Activated effector memory CD4-positive, alpha-beta T cell treated with Interleukin-2 at 50 U/mL for 16 hours (primary cell): ENCODE measurements around the gene ITPR1.
A peak's percentile ranks its signal among the peaks of the same experiment; 100 is the strongest.
"Not testable (repeated sequence)": the region's sequence is repeated elsewhere in the genome, so short reads cannot be mapped to it uniquely, and the experiment has no call there.

ENCODE experiments used
- DNase-seq: peaks from one replicate; pipeline ENCODE4 v3.0.0-alpha.2; 2020

The ITPR1 gene

DNA sequence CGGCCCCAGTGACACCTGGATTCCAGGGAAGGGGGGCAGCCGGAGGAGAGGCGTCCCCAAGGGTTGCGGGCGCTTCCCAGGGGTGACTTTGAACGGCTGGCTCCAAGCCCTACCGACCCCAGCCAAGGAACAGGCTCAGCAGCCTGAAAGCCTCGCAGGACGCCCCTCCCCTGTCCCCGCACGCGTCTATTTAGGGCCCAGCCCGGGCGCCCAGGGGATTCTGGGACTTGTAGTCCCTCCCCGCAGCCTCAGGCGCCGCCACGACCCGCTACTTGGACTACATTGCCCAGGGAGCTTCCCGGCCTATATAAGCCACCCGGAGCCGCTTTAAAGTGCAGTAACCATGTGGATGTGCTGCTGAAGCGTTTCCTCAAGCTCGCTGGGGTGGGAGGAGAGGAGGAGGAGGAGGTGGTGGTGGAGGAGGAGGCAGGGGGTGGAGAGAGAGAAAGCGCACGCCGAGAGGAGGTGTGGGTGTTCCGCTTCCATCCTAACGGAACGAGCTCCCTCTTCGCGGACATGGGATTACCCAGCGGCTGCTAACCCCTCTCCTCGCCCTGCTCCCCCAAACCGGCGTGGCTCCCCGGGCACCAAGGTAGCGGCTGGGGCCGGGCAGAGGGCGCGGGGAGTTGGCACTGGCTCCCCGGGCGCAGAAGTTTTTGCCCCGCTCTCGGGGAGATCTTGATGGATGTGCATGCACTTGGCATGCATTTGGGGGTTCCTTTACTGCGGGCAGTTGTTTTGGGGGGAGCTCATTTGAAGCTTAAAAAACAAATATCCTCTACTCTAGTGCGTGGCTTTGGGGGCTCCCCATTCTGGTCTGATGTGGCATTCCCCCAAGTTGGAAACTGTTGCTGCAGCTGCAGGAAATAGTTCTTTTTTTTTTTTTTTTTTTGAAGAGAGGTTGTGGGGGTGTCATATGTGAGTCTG lies at the start of gene ITPR1:
TSS of gene ITPR1 (plus strand) at position 335 of the 927 bp plus-strand sequence. CDS start 23,144 bp downstream, outside the sequence.
- peak; percentile 97 for DNase-seq

DNA sequence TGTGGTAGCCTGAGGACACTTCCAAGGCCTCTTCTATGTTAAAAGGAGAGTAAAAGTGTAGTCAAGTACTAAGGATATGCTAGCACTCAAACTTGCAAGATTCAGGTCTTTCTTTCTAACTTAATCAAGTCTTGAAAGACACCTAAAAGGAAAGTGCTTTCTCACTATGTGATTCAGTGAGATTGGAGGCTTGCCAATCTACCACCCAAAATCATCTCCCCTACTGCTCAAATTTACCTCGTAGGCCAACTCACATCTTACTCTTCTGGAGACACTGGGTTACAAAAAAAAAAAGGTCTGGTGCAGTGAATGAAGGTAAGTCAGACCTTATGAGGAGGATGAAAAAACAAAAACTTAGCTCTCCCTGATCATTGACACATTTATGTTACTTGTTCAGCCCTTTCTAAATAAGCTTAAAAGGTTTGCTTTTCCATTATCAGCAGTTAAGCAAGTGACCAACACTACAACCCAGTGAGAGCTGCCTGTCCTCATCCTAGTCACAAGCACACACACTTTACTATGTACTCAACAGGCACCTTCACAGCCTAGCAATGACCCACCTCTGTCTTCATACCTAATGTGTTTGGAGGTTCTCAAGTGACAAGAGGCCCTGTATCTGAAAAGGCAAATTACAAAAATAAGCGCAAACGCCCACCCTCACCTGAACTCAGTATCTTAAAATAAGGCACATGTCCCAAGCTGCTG lies 45.7 kb upstream of the ITPR1 start:
- no peak for DNase-seq

DNA sequence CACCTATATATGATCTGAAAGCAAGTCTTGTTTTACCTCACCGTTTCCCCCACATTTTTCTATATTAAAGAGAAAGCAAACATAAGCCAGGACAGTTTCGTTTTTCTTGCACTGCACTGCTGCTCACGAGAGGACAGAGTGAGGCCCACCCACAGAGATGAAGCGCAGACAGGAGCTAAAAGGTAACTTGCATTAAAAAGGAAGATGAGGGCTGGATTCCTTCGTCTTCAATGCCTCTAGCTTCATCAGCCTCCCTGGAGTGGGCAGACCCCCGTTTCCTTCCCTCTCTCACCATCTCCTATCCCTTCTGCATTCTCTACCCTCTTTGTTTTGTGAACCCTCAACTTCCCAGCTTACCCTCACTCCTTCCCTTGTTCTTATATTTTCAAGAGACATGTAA lies 45.0 kb upstream of the ITPR1 start:
- no peak for DNase-seq

DNA sequence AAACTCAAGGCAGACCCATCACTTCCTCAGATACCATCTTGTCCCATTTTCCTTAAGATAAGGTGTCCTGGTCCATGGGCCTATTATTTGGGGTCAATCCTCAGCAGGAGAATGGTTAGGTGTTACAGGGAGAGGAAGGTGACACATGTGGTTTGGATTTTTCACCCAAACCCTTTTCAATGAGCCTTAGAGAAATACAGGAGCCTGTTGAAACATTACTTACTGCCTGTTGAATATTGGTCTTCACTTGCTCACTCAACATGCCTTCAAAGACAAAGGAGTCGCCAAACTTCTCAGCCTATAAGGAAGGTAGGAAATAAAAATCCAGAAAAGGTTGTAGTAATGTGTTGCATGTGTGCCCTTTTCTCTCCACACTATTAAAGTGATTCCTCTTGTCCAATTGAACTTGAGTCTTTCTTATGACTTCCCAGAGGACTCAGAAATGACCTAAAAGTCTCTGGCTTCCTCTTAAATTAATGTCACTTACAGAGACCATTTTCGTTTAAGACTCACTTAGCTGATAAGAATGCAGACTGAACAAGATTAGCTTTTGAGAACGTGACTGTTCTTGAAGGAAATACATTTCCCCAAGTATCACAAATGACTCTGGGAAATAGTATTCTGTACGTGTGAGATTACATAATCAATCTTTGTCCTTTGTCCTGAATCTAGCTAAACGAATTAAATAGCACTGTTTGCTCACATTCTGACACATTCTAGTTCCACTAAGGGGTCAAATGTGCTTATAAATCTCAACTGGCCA lies 43.9 kb upstream of the ITPR1 start:
- DNase-seq = no peak

DNA sequence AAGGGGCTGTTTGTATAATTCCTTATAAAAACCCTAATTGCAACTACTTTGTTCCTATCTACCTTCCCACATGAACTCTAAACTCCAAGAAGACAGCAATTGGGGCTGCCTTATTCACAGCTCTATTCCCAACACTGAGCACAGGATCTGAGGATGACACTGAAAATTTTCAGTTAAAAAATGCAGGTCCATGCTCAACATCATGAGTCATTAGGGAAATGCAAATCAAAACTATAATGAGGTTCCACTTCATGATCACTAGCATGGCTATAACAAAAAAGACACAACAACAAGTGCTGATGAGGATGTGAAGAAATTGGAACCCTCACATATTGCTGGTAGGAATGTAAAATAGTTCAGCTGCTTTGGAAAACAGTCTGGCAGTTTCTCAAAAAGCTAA lies 39.0 kb upstream of the ITPR1 start:
- no peak for DNase-seq

DNA sequence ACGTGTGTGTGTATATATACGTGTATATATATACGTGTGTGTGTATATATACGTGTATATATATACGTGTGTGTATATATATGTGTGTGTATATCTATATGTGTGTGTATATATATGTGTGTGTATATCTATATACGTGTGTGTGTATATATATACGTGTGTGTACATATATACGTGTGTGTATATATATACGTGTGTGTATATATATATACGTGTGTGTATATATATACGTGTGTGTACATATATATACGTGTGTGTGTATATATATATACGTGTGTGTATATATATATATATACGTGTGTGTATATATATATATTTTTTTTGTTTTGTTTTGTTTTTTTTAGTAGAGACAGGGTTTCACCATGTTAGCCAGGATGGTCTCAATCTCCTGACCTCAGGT lies 36.4 kb upstream of the ITPR1 start:
- DNase-seq = not testable (repeated sequence)

DNA sequence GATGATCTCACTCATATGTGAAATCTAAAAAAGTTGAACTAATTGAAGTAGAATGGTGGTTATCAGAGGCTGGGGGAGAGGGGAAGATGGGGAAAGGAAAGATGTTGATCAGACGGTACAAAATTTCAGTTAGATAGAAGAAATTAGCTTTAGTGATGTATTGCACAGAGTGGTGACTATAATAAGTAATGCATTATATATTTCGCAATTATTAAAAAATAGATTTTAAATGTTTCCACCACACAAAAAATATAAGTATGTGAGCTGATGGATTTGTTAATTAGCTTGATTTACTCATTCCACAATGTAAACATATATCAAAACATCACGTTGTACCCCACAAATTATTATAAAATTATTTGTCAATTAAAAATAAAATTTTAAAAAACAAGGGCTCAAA lies 34.2 kb upstream of the ITPR1 start:
- DNase-seq = no peak

DNA sequence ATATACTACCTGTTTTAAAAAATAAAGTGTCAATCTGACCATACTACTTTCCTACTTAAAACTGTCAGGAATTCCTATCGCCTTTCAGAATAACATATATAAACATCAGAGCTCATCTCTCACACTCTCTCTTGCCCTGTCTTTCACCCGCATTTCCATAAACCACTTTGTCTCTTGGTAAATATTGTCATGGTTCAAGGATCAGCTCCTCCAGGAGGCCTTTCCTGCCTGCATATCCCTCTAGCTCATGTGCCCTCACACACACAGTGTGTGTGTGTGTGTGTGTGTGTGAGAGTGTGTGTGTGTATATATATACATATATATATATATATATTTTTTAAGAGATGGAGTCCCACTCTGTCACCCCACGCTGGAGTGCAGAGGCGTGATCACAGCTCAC lies 32.8 kb upstream of the ITPR1 start:
- no peak for DNase-seq

DNA sequence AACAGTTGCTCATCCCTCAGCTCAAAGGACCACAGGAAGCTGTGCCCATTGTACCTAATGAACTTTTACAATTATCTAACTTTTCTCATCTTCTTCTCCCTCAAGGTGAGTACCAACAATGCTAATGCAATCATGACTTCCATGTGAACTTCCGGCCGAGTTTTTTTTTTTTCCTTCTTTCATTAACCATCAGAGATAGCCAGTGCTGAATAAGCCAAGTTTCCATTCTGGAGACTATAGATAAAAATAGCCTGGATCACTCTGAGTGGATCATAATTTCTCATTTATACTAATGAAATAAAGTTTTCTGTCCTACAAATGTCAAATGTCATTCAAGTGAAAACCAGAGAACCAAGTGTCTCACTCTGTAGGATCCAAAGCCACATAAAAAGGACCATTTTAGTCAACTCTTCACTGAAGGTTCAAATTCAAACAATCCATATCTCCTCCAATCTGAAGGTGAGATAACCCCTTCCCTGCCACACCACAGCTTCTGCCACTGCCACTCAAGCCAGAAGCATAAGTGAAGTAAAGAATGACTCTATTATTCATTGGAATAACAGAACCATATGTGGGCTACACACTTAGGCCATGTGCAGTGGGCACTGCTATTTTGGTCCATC lies 31.6 kb upstream of the ITPR1 start:
- no peak for DNase-seq

DNA sequence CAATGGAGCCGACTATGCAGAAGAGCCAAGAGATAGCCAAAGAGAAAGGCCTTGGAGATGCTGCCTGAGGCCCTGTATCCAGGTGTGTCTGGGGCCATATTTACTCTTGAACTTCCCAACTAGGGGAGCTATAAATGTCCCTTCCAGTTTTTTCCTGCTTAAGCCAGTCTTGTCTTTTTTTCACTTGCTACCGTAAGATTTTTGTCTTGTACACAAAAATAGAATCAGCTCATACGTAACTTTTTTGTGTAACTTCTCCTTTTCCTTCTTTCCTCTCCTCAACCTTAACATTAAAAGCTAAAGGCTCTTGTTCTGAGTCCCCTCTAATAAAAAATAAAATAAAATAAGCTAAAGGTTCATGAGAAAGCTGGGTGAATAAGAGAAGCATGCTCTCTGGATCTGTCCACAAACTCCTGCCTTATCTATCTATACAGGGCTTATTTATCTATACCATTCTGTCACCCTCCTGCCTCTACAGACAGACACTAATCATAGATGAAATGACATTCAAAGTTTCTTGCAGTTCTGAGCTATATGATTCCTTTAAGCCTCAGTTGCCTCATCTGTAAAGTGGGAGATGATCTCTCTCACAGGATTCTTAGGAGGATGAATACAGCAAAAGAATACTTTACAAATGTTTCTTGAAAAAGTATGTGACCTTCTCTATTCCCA lies 30.6 kb upstream of the ITPR1 start:
- no peak for DNase-seq

DNA sequence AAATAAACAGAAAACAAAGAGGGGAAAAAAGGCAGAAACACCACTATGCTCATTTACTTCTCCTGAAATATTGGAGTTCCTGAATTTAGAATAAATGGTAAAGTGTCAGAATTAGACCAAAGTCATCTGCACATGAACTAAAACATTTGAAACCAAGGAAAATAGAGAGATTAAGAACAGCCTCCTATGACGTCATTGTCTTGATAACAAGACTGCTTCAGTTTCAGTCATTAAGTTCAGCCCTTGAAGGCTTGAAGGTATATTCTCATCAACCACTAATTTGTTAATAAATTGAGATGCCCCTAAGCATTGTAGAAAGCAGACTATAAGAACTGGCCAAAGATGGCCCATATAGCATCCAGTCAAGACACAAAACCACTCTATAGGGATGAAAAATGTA lies 28.6 kb upstream of the ITPR1 start:
- no peak for DNase-seq

DNA sequence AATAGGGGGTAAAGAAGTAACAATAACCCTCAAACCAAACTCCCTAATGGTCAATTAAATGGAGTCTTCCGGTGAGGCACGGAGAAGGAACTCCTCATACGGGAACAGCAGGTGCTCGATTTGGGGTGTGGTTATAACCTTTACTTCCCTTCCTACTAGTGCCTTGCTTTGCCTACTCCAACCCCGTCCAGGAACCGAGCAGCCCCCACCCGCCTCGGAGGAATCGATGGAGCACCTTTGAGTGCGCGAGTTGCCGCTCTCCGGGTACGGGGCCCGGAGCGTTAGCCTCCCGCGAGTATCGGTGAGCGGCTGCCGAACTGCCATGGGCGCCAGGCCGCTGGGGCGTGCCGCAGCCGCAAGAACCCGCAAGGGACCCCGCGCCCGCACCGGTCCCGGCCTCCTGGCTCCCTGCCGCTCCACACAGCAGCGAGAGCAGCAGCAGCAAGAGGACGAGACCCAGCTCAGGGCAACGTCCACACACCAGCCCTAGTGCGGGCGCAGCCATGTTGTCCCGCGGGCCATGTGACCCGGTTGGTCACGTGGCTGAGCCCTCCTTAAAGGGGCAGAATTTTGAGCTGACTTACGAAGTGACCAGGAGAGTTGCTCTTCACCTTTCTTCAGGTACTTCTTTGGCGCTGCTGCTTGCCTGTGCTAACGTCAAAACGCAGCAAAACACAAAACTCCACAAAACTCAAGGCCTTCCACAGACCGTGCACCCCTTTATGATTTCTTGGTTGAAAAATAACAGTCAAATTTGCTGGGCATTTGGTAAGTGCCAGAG lies 26.2 kb upstream of the ITPR1 start, which contains the start of gene SUMF1:
TSS of gene SUMF1 (minus strand) at position 529 of the 781 bp plus-strand sequence. CDS start at position 505, 24 bp downstream.
- peak; percentile 65 for DNase-seq

DNA sequence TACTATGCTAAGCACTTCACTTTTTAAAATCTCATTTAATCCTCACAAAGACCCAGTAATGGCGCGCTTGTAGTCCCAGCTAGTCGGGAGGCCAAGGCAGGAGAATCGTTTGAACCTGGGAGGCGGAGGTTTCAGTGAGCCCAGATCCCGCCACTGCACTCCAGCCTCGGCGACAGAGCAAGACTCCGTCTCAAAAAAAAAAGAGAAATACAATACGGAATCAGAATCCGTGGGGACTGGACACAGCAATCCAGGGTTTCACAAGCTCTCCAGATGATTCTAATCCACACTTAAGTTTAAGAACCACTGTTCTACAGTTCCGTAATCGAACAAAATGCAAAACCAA lies 25.7 kb upstream of the ITPR1 start:
- DNase-seq = no peak

DNA sequence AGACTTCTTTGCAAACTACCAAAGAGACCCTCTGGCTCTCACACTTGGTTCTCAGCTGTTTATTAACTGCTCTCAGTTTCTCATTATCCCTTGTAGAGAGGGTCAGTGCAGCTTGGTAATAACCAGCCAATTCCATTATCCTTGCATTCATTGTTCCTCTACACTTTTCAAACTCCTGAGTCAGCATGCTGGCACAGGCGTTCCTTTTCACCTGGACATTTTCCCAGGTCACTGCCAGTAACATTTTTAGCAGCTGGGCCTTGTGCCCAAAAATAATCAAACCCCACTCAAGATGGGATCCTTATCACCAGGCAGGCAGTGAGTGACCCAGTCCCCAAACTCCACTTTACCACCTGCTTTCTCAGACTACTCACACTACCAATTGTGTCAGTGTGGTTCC lies 21.2 kb upstream of the ITPR1 start:
- no peak for DNase-seq

DNA sequence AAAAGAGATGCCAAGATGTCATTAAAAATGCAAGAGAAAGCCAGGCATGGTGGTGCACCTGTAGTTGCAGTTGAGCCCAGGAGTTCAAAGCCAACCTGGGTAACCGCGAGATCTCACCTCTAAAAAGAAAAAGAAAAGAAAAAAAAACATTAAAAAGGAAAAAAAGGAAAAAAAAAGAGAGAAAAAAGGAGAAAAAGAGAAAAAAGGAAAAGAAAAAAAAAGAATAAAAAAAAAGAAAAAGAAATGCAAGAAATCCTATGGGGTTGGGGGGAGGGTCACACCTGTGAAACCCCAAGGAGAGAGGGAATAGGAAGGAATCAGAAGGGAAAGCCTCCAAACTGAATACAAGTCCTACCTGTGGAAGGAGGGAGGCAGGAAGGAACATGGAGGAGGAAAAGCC lies 20.8 kb upstream of the ITPR1 start:
- DNase-seq = no peak

DNA sequence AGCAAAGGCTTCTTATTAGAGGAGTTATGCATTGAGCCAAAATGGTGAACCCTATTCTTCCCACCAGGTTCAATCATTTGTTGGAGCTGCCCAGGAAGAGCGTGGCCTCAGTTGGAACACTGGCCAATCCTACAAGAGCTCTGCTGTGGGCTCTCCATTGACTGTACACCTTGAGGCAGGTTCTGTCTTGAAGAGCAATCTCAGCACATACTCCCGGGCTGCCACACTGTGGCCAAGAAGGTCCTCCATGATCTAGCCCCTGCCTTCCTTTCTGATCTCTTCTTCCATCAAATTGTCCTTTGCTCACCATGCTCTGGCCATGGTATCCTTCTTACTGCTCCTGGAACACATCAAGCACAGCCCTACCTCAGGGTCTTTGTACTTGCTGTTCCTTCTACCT lies 20.4 kb upstream of the ITPR1 start:
- DNase-seq = no peak

DNA sequence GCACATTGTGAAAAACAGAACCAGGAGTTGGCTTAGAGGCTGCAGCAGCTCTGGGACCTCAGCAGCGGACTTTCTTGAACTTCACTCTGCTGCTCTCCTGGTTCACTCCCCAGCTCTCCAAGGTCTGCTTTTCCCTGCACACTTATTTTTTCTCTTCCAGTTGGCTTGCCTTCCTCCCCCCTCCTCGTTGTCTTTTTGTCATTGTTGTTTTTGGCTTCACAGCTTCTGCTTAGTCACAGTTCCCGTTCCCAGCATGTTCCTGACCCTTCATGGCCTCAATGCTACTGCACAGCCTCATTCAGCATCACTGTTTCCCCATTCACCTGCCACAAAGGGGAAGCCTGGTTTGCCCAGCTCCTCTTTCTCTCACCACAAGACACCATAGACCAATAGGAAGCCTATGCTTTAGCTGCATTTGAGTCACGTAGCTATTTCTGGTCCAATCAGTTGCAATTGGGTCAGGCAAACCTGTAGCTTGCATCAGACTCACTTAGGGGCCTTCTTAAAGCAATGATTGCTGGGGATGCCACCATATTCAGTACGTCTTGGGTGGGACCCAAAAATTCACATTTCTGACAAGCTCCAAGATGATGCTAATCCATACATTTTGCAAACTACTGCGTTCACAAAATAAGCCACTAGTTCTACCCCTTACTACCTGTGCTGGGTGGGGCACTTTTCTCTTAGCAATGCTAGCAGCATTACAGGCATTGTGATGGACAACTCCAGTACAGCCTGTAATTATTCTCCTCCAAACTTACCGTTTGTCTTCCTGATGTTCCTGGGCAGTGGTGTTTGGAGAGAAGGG lies 18.3 kb upstream of the ITPR1 start:
- no peak for DNase-seq

DNA sequence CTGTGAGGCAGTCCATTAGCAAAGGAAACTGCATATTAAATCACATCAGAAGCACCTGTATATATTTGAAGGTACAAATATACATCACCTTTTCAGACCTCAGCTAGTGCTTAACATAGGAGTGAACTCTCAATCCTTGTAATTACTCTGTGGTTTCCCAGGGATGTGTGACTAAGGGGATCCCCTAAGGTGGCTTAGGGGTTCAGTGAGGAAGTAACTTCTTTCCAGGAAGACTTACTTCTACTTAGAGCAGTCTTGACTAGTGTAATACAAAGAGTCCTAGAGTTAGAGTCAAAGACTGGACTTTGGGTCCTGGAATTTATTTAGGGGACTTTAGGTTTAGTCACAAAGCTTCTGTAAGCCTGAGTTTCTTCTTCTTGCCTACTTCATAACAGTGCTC lies 17.3 kb upstream of the ITPR1 start:
- no peak for DNase-seq

DNA sequence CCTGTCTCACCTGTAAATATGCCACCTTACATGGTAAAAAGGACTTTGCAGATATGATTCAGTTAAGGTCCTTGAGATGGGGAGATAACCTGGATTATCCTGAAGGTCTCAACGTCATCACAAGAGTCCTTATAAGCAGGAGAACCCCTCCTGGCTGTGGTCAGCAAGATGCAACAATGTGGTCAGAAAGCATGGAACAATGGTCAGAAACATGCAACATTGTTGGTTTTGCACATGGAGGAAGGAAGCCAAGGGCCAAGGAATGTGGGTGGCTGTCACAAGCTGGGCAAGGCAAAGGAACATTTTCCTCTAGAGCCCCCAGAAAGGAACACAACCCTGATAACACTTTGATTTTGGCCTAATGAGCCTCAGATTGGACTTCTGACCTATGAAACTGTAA lies 16.7 kb upstream of the ITPR1 start:
- DNase-seq = no peak

DNA sequence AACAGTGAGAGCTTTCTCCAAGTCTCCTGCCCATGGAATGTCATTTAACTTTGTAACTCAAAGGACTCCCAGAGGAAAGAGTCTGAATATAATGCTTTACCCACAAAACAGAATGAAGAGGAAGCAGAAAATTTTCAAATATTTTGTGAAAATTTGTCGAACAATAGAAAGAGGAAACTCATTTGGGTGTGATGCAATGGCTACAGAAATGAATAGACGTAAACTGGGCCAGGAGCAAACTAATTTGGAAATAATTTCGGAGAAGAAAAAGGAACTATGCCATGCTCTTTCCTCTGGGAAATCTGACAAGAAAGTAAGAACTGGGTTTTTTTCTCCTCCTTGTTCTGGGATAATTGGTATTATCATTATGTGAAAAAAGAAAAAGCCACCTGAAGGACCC lies 14.9 kb upstream of the ITPR1 start:
- no peak for DNase-seq

DNA sequence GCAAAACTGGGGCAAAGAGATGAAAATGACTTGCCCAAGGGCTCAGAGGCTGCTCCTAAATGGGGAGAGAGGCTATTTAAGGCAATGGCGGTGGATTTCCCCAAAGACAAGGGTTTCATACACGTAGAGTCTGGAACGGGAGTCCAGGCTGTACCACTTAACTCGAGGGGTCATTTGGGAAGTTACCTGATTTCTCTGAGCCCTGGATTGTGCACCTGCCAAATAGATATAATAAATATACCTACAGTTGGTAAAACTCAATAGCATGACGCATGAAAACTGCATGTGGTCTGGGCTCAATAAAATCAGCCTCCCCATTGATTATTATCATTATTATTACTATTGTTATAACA lies 1.3 kb upstream of the ITPR1 start:
- no peak for DNase-seq
